NB4 (cell line): Measurements from ENCODE around the gene STIM2.

Source experiments
- CTCF ChIP-seq: IDR thresholded peaks from one replicate; pipeline ENCODE4 v1.5.1; 2012; ENCODE audit warnings: low read depth, low read length
- MAX ChIP-seq: IDR thresholded peaks from 2 replicates; pipeline ENCODE4 v1.6.1; 2011; ENCODE audit warnings: low read depth, low read length
- POLR2A ChIP-seq: IDR thresholded peaks from 2 replicates; pipeline ENCODE4 v1.6.1; 2011; ENCODE audit warnings: mild to moderate bottlenecking; ENCODE audit not compliant: insufficient read length; ENCODE audit errors: extremely low read depth

GRCh38 chr4:26830701-26831100 lies 29.9 kb upstream of the STIM2 start:
- no peak for TF ChIP-seq CTCF
- no peak for TF ChIP-seq MAX
- TF ChIP-seq POLR2A, result no peak
